ENCODE measurements around the gene CCDC88B.

CCDC88B gene

GRCh38 chr11:64317961-64318765 is 21.8 kb upstream of the CCDC88B start, which contains the start of gene PRDX5 (continued):
- TF ChIP-seq ZNF518A (tag by site-specific recombination; conservative IDR thresholded peaks at IDR 0.05; ENCODE audit: low read depth) (no peak), ZNF785 (tag by site-specific recombination; IDR thresholded peaks at IDR 0.05) (no peak), ZNF138 (tag by site-specific recombination; IDR thresholded peaks at IDR 0.05; ENCODE audit: borderline replicate concordance) (no peak), ZNF792 (tag by site-specific recombination; IDR thresholded peaks at IDR 0.05) (0 out of 2 replicates have a peak, but pooled peaks have one; percentile 19), ZNF274 (IDR thresholded peaks at IDR 0.05; ENCODE audit: low read length) (no peak), ZNF274 (tag by site-specific recombination; IDR thresholded peaks at IDR 0.05; ENCODE audit: borderline replicate concordance) (no peak), KLF17 (tag by site-specific recombination; IDR thresholded peaks at IDR 0.05) (no peak), ZNF473 (tag by site-specific recombination; IDR thresholded peaks at IDR 0.05) (no peak), ZNF843 (tag by site-specific recombination; IDR thresholded peaks at IDR 0.05) (0 out of 2 replicates have a peak, but pooled peaks have one; percentile 25), ZSCAN5A (tag by site-specific recombination; IDR thresholded peaks at IDR 0.05) (no peak; the same call in 1 of the 2 replicates), RBAK (tag by site-specific recombination; IDR thresholded peaks at IDR 0.05) (no peak), ZNF121 (tag by site-specific recombination; IDR thresholded peaks at IDR 0.05) (no peak), CTCF (tag by site-specific recombination; IDR thresholded peaks at IDR 0.05) (peak; percentile 95), ZNF621 (tag by site-specific recombination; IDR thresholded peaks at IDR 0.05) (no peak), ZBTB1 (tag by site-specific recombination; IDR thresholded peaks at IDR 0.05) (no peak), ZNF791 (tag by site-specific recombination; IDR thresholded peaks at IDR 0.05) (no peak), INSM2 (tag by site-specific recombination; IDR thresholded peaks at IDR 0.05) (no peak; the same call in 1 of the 2 replicates), ZBTB48 (tag by site-specific recombination; IDR thresholded peaks at IDR 0.05) (no peak), SP2 (tag by site-specific recombination; IDR thresholded peaks at IDR 0.05) (peak; percentile 82), ZNF664 (tag by site-specific recombination; IDR thresholded peaks at IDR 0.05) (no peak), ZNF175 (tag by site-specific recombination; IDR thresholded peaks at IDR 0.05) (no peak), ZIC2 (tag by site-specific recombination; IDR thresholded peaks at IDR 0.05) (peak; percentile 80), ZNF398 (tag by site-specific recombination; IDR thresholded peaks at IDR 0.05) (peak; percentile 31; the same call in 1 of the 2 replicates), KLF1 (tag by site-specific recombination; IDR thresholded peaks at IDR 0.05) (peak; percentile 43; the same call in 1 of the 2 replicates), ZNF837 (tag by site-specific recombination; IDR thresholded peaks at IDR 0.05) (no peak), ZNF529 (tag by site-specific recombination; IDR thresholded peaks at IDR 0.05; ENCODE audit: insufficient replicate concordance) (no peak), ZNF423 (tag by site-specific recombination; IDR thresholded peaks at IDR 0.05) (peak; percentile 35; the same call in 1 of the 2 replicates)
